Motor neuron (in vitro differentiated cells): Measurements from ENCODE around the gene CHD5. TPM values are rescaled to one million over a fixed set of nuclear protein-coding genes. Genes with fewer than 3 reads are reported as not detected.

ENCODE experiments used
- ATAC-seq, 8 experiments: fragments of 200-7000 bp; cut with Tn5 transposase; replicated peaks in 6 of 8; 2 replicates each; pipeline ENCODE4 v1.8.0; 2021; ENCODE audit warnings: mild to moderate bottlenecking in 8 of 8, moderate library complexity in 8 of 8
- H3K27ac ChIP-seq, 2 donors: fragments of 250-450 bp; sonication (Bioruptor Pico); 2 replicates each; pipeline ENCODE4 v1.9.0; 2021; ENCODE audit warnings: antibody characterized with exemption in 2 of 2, mild to moderate bottlenecking in 2 of 2, moderate library complexity in 1 of 2
- H3K4me1 ChIP-seq, 2 donors: fragments of 250-450 bp; sonication (Bioruptor Pico); replicated peaks in 1 of 2; 2 replicates each; pipeline ENCODE4 v1.6.1; 2021; ENCODE audit warnings: antibody characterized with exemption in 2 of 2, mild to moderate bottlenecking in 2 of 2, moderate library complexity in 1 of 2
- H3K4me3 ChIP-seq, 5 donors: fragments of 250-450 bp; sonication (Bioruptor Pico); 2 replicates each; pipeline ENCODE4 v1.9.0; 2021; ENCODE audit warnings: antibody characterized with exemption in 5 of 5, mild to moderate bottlenecking in 5 of 5, moderate library complexity in 4 of 5
- WGBS, 10 experiments: fragments of 450-650 bp; shearing (Covaris generic); methylation state at CpG; one replicate each; pipeline ENCODE4 v1.0.0; 2022; 5-methylcytosine and 5-hydroxymethylcytosine counted together
- in situ Hi-C, 9 experiments: fragments of 400-800 bp; cut with MboI; loops; one replicate each; pipeline ENCODE4 v1.15.0; 2021; ENCODE audit warnings: low sequenced_read_pairs in 9 of 9, low pct_unique_long_range_greater_than_20kb in 2 of 9; ENCODE audit not compliant: unreplicated experiment in 9 of 9
- total RNA-seq, 8 experiments: library from RNA; unstranded; fragments of 300-600 nt; gene quantifications; 2 replicates each; pipeline versions ENCODE4 v1.2.3 to v1.2.4, GENCODE V29; 2022

The CHD5 gene
- total RNA-seq, 8 experiments from 2014 or later: 0.15 to 18.4 (median 0.63) TPM

DNA sequence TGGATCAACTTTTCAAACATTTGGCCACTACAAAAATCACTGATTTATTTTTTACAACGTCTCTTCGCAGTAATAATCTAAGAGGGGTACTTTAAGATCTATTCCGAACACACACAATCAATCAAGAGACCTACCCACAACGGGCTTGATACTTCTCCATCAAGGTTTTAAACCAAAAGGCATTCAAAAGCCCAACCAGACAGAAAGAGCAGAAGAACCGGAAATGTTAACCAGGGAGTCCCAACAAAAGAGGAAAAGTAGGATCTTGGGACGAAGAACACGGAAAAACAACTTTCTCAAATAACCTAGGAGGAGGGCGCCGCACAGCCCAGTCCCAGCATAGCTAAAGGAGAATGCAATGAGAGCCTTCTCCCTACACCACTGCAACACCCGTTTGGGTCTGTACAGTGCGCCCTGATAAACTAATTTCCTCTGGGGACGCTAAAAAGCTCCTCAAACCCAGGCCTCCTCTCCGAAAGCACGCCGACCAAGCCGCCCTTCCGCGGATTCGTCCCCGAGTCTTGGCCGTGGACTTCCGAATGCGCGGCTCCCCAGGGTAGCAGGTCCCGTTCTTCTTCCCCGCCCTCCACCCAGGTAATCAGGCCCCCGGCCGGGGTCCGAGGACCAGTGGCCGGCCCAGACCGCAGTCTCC, 18.7 kb upstream of the CHD5 start:
- WGBS, 10 experiments: 0 to 12% (median 2%) methylated on average over 4 to 26 of the region's 31 CpGs; no CpG with 5 or more reads in 1 of the 10 experiments

GRCh38 chr1:6197746-6198427, 17.8 kb upstream of the CHD5 start:
- H3K4me3 ChIP-seq: peak overlapping the region; percentile 71 to 98 (median 89)
- WGBS, 10 experiments: 20 to 85% (median 65%) methylated on average over 1 to 6 of the region's 6 CpGs
- no peak overlapping the region for H3K27ac ChIP-seq
- in situ Hi-C loops: loop anchor here in 3 of 9 experiments (25.0 kb wide), 1 partner anchor 136 kb away; no protein-coding TSS in a partner anchor
- peaks cover 17 to 19% of the 10 kb centered on the region in 2 donors for H3K4me1 ChIP-seq
- ATAC-seq: no peak

More for the DNA sequence above, 18.7 kb upstream of the CHD5 start:
- H3K27ac ChIP-seq: peak overlapping the region; percentile 67 to 90
- H3K4me1 ChIP-seq: peaks cover 17 to 19% of the 10 kb centered on the region in 2 donors
- peak overlapping the region; percentile 71 to 98 (median 89) for H3K4me3 ChIP-seq
- ATAC-seq: peak in 4 of 8 experiments; percentile 9 to 24 (median 20)
- in situ Hi-C loops: loop anchor here in 3 of 9 experiments (25.0 kb wide), 1 partner anchor 136 kb away; no protein-coding TSS in a partner anchor

DNA sequence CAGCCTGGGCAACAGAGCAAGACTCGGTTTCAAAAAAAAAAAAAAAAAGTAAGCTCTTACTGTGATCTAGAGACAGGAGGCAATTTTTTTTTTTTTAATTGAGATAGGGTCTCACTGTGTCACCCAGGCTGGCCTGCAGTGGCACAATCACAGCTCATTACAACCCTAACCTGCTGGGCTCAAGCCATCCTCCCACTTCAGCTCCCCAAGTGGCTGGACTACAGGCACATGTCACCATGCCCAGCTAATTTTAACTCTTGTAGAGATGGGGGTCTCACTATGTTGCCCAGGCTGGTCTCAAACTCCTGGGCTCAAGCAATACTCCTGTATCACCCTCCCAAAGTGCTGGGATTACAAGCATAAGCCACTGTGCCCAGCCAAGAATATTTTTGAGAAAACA, 11.8 kb upstream of the CHD5 start:
- Histone ChIP-seq H3K4me1 (no peaks in the 10 kb centered on the region), H3K4me3 (no peak overlapping the region), H3K27ac (no peak overlapping the region)
- 40 to 100% (median 96%) methylated on average over 1 of the region's 1 CpG; no CpG with 5 or more reads in 6 of the 10 experiments for WGBS, 10 experiments
- in situ Hi-C loops: loop anchor here in 3 of 9 experiments (25.0 kb wide), 1 partner anchor 130 kb away; no protein-coding TSS in a partner anchor
- ATAC-seq: no peak

- Histone ChIP-seq H3K27ac (no peak overlapping the region), H3K4me1 (no peaks in the 10 kb centered on the region), H3K4me3 (no peak overlapping the region)
- in situ Hi-C loops: loop anchor here in 3 of 9 experiments (25.0 kb wide), 1 partner anchor 126 kb away; no protein-coding TSS in a partner anchor
- no peak for ATAC-seq
- WGBS, 10 experiments: 70 to 100% (median 95%) methylated on average over 1 to 8 of the region's 8 CpGs; no CpG with 5 or more reads in 2 of the 10 experiments
Measured at GRCh38 chr1:6188466-6188865, 8.3 kb upstream of the CHD5 start.

- WGBS, 10 experiments: 15 to 92% (median 59%) methylated on average over 1 to 10 of the region's 10 CpGs
- ATAC-seq: peak in 3 of 8 experiments; percentile 6 to 11 (median 7)
- H3K4me3 ChIP-seq: no peak overlapping the region
- no peak overlapping the region for H3K27ac ChIP-seq
- in situ Hi-C loops: loop anchor here in 3 of 9 experiments (25.0 kb wide), 1 partner anchor 124 kb away; no protein-coding TSS in a partner anchor
- peaks cover 5 to 11% of the 10 kb centered on the region in 2 donors for H3K4me1 ChIP-seq
Measured at GRCh38 chr1:6185635-6186382, 5.7 kb upstream of the CHD5 start.

DNA sequence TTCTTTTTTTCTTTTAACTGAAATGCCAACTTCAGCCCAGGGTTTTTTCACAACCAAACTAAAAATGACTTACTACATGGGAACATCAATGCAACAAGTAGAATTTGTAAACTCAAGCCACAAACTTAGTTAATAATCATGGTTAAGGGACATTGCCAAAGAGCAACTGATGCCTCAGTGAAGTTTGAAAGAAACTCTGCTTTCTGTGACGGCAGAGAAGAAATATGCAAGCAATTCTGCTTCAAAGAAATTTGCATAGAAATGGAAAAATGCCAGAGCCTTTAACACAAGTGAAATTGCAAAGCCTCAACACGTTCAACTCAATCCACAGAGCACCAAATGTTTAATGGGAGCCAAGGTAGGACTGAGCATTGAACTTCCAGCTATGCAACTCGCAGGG, 5.0 kb upstream of the CHD5 start:
- no peak overlapping the region for H3K4me3 ChIP-seq
- H3K27ac ChIP-seq: no peak overlapping the region
- in situ Hi-C loops: loop anchor here in 3 of 9 experiments (25.0 kb wide), 1 partner anchor 123 kb away; no protein-coding TSS in a partner anchor

GRCh38 chr1:6184083-6184783, 4.1 kb upstream of the CHD5 start:
- peaks cover 11 to 17% of the 10 kb centered on the region in 2 donors for H3K4me1 ChIP-seq
- WGBS, 10 experiments: 80 to 100% (median 90%) methylated on average over 1 to 13 of the region's 13 CpGs
- no peak for ATAC-seq

More for the DNA sequence above, 5.0 kb upstream of the CHD5 start:
- peak in 3 of 8 experiments; percentile 16 to 28 (median 18) for ATAC-seq
- WGBS, 10 experiments: 0 to 90% (median 61%) methylated on average over 1 to 3 of the region's 3 CpGs
- peaks cover 10 to 14% of the 10 kb centered on the region in 2 donors for H3K4me1 ChIP-seq

GRCh38 chr1:6183520-6183989, 3.4 kb upstream of the CHD5 start:
- H3K4me1 ChIP-seq: peaks cover 18 to 23% of the 10 kb centered on the region in 2 donors
- no peak overlapping the region for H3K4me3 ChIP-seq
- in situ Hi-C loops: loop anchor here in 3 of 9 experiments (25.0 kb wide), 1 partner anchor 121 kb away; no protein-coding TSS in a partner anchor
- peak in 2 of 8 experiments; percentile 5 to 10 for ATAC-seq
- no peak overlapping the region for H3K27ac ChIP-seq
- WGBS, 10 experiments: 61 to 100% (median 65%) methylated on average over 1 to 6 of the region's 6 CpGs; no CpG with 5 or more reads in 5 of the 10 experiments

More at GRCh38 chr1:6184083-6184783, 4.1 kb upstream of the CHD5 start:
- Histone ChIP-seq H3K27ac (no peak overlapping the region), H3K4me3 (no peak overlapping the region)
- in situ Hi-C loops: loop anchor here in 3 of 9 experiments (25.0 kb wide), 1 partner anchor 122 kb away; no protein-coding TSS in a partner anchor

DNA sequence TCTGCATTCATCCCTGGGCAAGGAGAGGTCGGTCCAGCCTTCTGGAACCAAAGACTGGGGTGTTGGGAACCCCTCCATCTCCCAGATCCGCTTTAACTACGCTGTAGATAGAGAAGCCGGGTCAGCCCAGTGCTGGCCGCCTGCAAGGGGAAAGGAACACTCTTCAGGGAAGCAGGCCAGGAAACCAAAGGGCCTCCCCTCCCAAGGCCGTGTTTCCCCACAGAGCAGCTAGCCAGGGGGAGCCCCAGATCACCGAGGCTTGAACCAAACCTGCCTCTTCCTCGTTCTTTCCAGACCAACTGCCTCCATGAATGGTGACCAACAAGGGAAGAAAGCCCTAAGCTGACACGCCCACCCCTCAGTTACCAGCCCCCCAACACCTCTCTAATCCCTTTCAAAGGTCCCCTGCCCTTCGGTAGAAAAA, 1.2 kb upstream of the CHD5 start:
- peaks cover 27 to 28% of the 10 kb centered on the region in 2 donors for H3K4me1 ChIP-seq
- peak in 3 of 8 experiments; percentile 5 to 17 (median 9) for ATAC-seq
- WGBS, 10 experiments: 0 to 20% (median 7%) methylated on average over 1 to 6 of the region's 10 CpGs; no CpG with 5 or more reads in 3 of the 10 experiments
- H3K4me3 ChIP-seq: no peak overlapping the region
- H3K27ac ChIP-seq: no peak overlapping the region
- in situ Hi-C loops: loop anchor here in 3 of 9 experiments (25.0 kb wide), 1 partner anchor 119 kb away; no protein-coding TSS in a partner anchor

DNA sequence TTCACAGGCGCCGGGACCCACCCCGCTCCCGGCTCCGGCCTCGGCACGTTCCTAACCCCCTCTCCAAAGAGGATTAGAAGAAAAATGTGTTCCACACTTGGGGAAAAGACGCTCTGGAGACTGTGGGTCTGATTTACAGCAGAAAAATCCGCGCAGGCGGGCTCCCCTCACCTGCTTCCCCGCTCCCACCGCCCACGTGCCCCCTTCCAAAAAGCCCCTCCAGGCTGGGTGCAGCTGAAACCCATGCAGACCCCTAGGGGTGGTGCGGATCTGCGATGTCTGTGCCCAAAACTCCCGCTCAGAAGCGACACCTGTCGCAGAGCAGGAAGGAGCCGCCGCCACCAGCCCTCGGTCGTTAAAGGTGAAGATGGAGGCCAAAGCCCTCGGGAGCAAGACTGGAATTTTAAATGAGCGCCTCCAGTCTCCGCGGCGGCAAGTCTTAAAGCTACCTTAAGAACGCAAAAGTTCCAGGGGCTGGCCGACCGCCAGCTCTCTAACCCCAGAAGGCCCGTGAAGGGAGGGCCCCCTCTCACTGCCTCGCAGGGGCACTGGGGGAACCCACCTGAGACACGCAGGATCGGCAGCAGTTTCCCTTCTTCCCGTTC, 688 bp upstream of the CHD5 start:
- no peak overlapping the region for H3K27ac ChIP-seq
- ATAC-seq: peak in 4 of 8 experiments; percentile 2 to 25 (median 12)
- WGBS, 10 experiments: 0 to 20% (median 6%) methylated on average over 1 to 9 of the region's 36 CpGs; no CpG with 5 or more reads in 3 of the 10 experiments

DNA sequence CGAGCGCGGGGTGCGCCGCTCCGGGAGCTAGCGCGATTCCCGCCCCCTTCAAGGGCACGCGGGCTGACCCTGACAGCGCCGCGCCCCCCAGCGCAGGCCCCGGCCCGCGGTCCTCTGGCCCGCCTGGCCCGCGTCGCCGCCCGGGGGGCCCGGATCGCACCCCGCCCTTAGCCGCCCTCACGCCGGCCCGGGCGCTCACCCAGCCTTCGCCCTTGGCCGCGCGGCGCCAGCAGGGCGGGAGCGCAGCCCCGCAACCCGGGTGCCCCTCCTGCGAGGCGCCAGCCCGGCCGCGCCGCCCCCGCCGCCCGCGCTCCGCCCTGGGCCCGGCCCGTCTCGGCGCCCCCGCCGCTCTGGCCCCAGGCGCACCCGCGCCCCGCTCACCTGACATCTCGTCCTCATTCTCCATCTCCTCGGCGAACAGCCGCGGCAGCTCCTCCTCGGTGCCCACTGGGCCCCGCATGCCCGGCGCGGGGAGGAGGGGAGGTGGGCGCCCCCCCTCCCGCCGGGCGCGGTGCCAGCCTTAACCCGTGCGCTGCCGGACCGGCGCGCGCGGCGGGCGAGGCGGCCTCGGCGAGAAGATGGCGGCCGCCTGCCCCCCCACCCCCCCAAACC, 451 bp downstream of the CHD5 start:
- Histone ChIP-seq H3K4me1 (peaks cover 27 to 28% of the 10 kb centered on the region in 2 donors), H3K27ac (no peak overlapping the region), H3K4me3 (peak overlapping the region; percentile 20 to 44 (median 32))
- no CpG with 5 or more reads among the region's 92 CpGs for WGBS, 10 experiments
- ATAC-seq: peak; percentile 8 to 44 (median 34)
- in situ Hi-C loops: loop anchor here in 3 of 9 experiments (25.0 kb wide), 1 partner anchor 117 kb away; no protein-coding TSS in a partner anchor

More for the DNA sequence above, 688 bp upstream of the CHD5 start:
- Histone ChIP-seq H3K4me1 (peaks cover 27 to 28% of the 10 kb centered on the region in 2 donors), H3K4me3 (peak overlapping the region in 3 of 5 donors; percentile 32 to 44 (median 41))
- in situ Hi-C loops: loop anchor here in 3 of 9 experiments (25.0 kb wide), 1 partner anchor 119 kb away; no protein-coding TSS in a partner anchor
